K562 (cell line): Measurements from ENCODE around the gene ABHD8. TPM values are rescaled to one million over a fixed set of nuclear protein-coding genes. Genes with fewer than 3 reads are reported as not detected.

Experiments used
- ARNT ChIP-seq, 2 experiments: fragments of 450-650 bp; IDR thresholded peaks; 2 replicates each; pipeline ENCODE4 v1.6.1; 2016; ENCODE audit warnings: mild to moderate bottlenecking in 1 of 2
- BHLHE40 ChIP-seq: IDR thresholded peaks from 2 replicates; pipeline ENCODE4 v1.6.1; 2011; ENCODE audit warnings: low read length, improper control_type of control experiment
- CREBBP ChIP-seq: IDR thresholded peaks from one replicate; pipeline ENCODE4 v1.6.1; 2012; ENCODE audit warnings: low read depth, mild to moderate bottlenecking, control low read depth, inconsistent platforms, low read length
- DACH1 ChIP-seq: fragments of 450-650 bp; IDR thresholded peaks from 2 replicates; pipeline ENCODE4 v1.6.1; 2018; ENCODE audit not compliant: partially characterized antibody
- E2F5 ChIP-seq: sonication (generic); formaldehyde crosslinking; IDR thresholded peaks from 2 replicates; pipeline ENCODE4 v1.8.0; 2022; ENCODE audit warnings: mild to moderate bottlenecking, missing genetic modification reagents
- HSF4 ChIP-seq: fragments of 250-450 bp; sonication (Bioruptor Pico); IDR thresholded peaks from 2 replicates; pipeline ENCODE4 v2.1.2; 2022; ENCODE audit warnings: mild to moderate bottlenecking, moderate library complexity, borderline replicate concordance
- NBN ChIP-seq: fragments of 450-650 bp; IDR thresholded peaks from 2 replicates; pipeline ENCODE4 v1.6.1; 2016; ENCODE audit warnings: low read depth, mild to moderate bottlenecking
- NFRKB ChIP-seq: fragments of 450-650 bp; IDR thresholded peaks from 2 replicates; pipeline ENCODE4 v1.6.1; 2016; ENCODE audit warnings: low read depth
- RERE ChIP-seq: sonication (generic); formaldehyde crosslinking; IDR thresholded peaks from 2 replicates; pipeline ENCODE4 v1.8.0; 2023; ENCODE audit warnings: missing genetic modification reagents, mild to moderate bottlenecking, borderline replicate concordance
- THAP12 ChIP-seq: fragments of 250-450 bp; sonication (Bioruptor Pico); IDR thresholded peaks from 2 replicates; pipeline ENCODE4 v1.9.0; 2021; ENCODE audit warnings: mild to moderate bottlenecking, inconsistent platforms
- THAP7 ChIP-seq: fragments of 250-450 bp; sonication (Bioruptor Pico); IDR thresholded peaks from 2 replicates; pipeline ENCODE4 v1.5.0; 2021
- WHSC1 ChIP-seq: IDR thresholded peaks from one replicate; pipeline ENCODE4 v1.6.1; 2012; ENCODE audit warnings: low read length, control low read depth, inconsistent platforms
- ZFP36 ChIP-seq: fragments of 150-350 bp; IDR thresholded peaks from 2 replicates; pipeline ENCODE4 v1.6.1; 2018; ENCODE audit warnings: low read length, low read depth; ENCODE audit not compliant: partially characterized antibody
- ZNF165 ChIP-seq: fragments of 250-450 bp; sonication (Bioruptor Pico); IDR thresholded peaks from 2 replicates; pipeline ENCODE4 v1.4.0; 2020; ENCODE audit warnings: borderline replicate concordance
- ZNF444 ChIP-seq: fragments of 250-450 bp; sonication (Bioruptor Pico); IDR thresholded peaks from 2 replicates; pipeline ENCODE4 v1.4.0; 2020; ENCODE audit warnings: mild to moderate bottlenecking, moderate library complexity
- ZNF584 ChIP-seq: fragments of 200-800 bp; sonication (Bioruptor generic); IDR thresholded peaks from 2 replicates; pipeline ENCODE4 v1.6.1; 2016; ENCODE audit warnings: low read depth, mild to moderate bottlenecking, missing genetic modification characterization, missing compliant biosample characterization
- ZNF780A ChIP-seq: fragments of 250-450 bp; sonication (Bioruptor Pico); IDR thresholded peaks from 2 replicates; pipeline ENCODE4 v1.5.0; 2021; ENCODE audit warnings: mild to moderate bottlenecking
- polyA plus RNA-seq, 8 experiments: library from polyadenylated mRNA; depleted of rRNA in 4 of 8; stranded (reverse) in 5 of 8; unstranded in 3 of 8; fragments of >200 nt; fragmentation: Nextera tagmentation in 2 of 8; fragmentation: Illumina TruSeq in 1 of 8; extraction: Ambion mirVana in 2 of 8; extraction: Trizol in 1 of 8; gene quantifications; 2 replicates each; pipeline versions ENCODE4 v1.2.1 to v1.2.3, GENCODE V29; 2011 to 2014; ENCODE audit warnings: inconsistent platforms in 1 of 8, missing spikeins in 1 of 8
- total RNA-seq, 7 experiments: library from RNA; depleted of rRNA in 6 of 7; stranded (reverse); fragments of >200 nt in 6 of 7; fragmentation: Illumina TruSeq in 2 of 7; extraction: Trizol in 2 of 7; gene quantifications; 2 replicates each; pipeline versions ENCODE4 v1.2.1 to v1.2.3, GENCODE V29; 2011 to 2021; ENCODE audit warnings: low replicate concordance in 1 of 7

The ABHD8 gene
- total and polyA plus RNA-seq, 9 of the 15 experiments (the other 6 are each of a cell fraction or from before 2014, with no cell fraction given) = 0.04 to 6.6 (median 2.0) TPM; not detected in 1

- TF ChIP-seq ZNF584 (CRISPR knock-in tag) = no peak
- TF ChIP-seq THAP12 = peak; percentile 26; the same call in 1 of the 2 replicates
- TF ChIP-seq WHSC1 = no peak
- no peak for TF ChIP-seq DACH1
- no peak for TF ChIP-seq THAP7 (CRISPR knock-in tag)
- TF ChIP-seq BHLHE40 = no peak
- TF ChIP-seq NBN = peak; percentile 80
- no peak; the same call in 1 of the 2 replicates for TF ChIP-seq E2F5 (CRISPR knock-in tag)
- no peak for TF ChIP-seq HSF4 (CRISPR knock-in tag)
- TF ChIP-seq ZNF780A (CRISPR knock-in tag) = no peak
- no peak for TF ChIP-seq CREBBP
- no peak for TF ChIP-seq ZNF165 (CRISPR knock-in tag)
- TF ChIP-seq RERE (CRISPR knock-in tag) = no peak
- peak; percentile 28 to 73; a peak in 1 of 4 replicates for TF ChIP-seq ARNT (IDR thresholded peaks at IDR 0.05)
- TF ChIP-seq ZFP36 = peak; percentile 90
- no peak for TF ChIP-seq ZNF444
- 0 out of 2 replicates have a peak, but pooled peaks have one; percentile 37 for TF ChIP-seq NFRKB
Observed at GRCh38 chr19:17292301-17293074, 10.7 kb downstream of the ABHD8 start (continued).
